EH (cell line): ENCODE results near the gene ADAMTS12.

ENCODE experiments used
- DNase-seq: peaks from one replicate; pipeline ENCODE4 v3.0.0-alpha.2; 2015; ENCODE audit warnings: low read depth

The ADAMTS12 gene

GRCh38 chr5:33479311-33479710 lies 412.5 kb downstream of the ADAMTS12 start:
- DNase-seq = peak; percentile 83

- DNase-seq = no peak
Measured at GRCh38 chr5:33477816-33478215, 414.0 kb downstream of the ADAMTS12 start.

- DNase-seq = no peak
Measured at GRCh38 chr5:33476992-33477391, 414.8 kb downstream of the ADAMTS12 start.

- DNase-seq = no peak
Measured at GRCh38 chr5:33475706-33476105, 416.1 kb downstream of the ADAMTS12 start.

- no peak for DNase-seq
Measured at GRCh38 chr5:33474931-33475499, 416.8 kb downstream of the ADAMTS12 start.

GRCh38 chr5:33474004-33474403 lies 417.8 kb downstream of the ADAMTS12 start:
- no peak for DNase-seq
